GM23338 (cell line): ENCODE results near the gene MALSU1. TPM values are rescaled to one million over a fixed set of nuclear protein-coding genes. Genes with fewer than 3 reads are reported as not detected.
A peak's percentile ranks its signal among the peaks of the same experiment; 100 is the strongest.

ENCODE experiments used
- ATAC-seq: fragments of 200-7000 bp; cut with Tn5 transposase; 3 replicates; pipeline ENCODE4 v1.9.1; 2020
- DNase-seq: peaks from one replicate; pipeline ENCODE4 v3.0.0-alpha.2; 2015; ENCODE audit warnings: low spot score
- H2AFZ ChIP-seq: fragments of 200-600 bp; sonication (generic); 2 replicates; pipeline ENCODE4 v1.8.0; 2016; ENCODE audit warnings: antibody characterized with exemption, mild to moderate bottlenecking, moderate library complexity
- H3F3A ChIP-seq: fragments of 200-600 bp; sonication (generic); replicated peaks from 2 replicates; pipeline ENCODE4 v1.8.0; 2017; ENCODE audit warnings: antibody characterized with exemption, mixed run types, low read depth
- H3K27ac ChIP-seq: fragments of 200-600 bp; sonication (generic); 2 replicates; pipeline ENCODE4 v1.6.1; 2016; ENCODE audit warnings: low read depth
- H3K27me3 ChIP-seq: fragments of 200-600 bp; sonication (generic); 2 replicates; pipeline ENCODE4 v1.8.0; 2016; ENCODE audit warnings: mild to moderate bottlenecking, mixed run types, moderate library complexity; ENCODE audit not compliant: insufficient read depth
- H3K36me3 ChIP-seq: fragments of 200-600 bp; sonication (generic); 2 replicates; pipeline ENCODE4 v1.8.0; 2016; ENCODE audit warnings: mild to moderate bottlenecking; ENCODE audit not compliant: insufficient read depth
- H3K4me1 ChIP-seq: fragments of 200-600 bp; sonication (generic); 2 replicates; pipeline ENCODE4 v1.8.0; 2016; ENCODE audit warnings: mild to moderate bottlenecking, moderate library complexity; ENCODE audit not compliant: insufficient read depth
- H3K4me2 ChIP-seq: fragments of 200-600 bp; sonication (generic); 2 replicates; pipeline ENCODE4 v1.7.1; 2017; ENCODE audit warnings: mixed run types
- H3K4me3 ChIP-seq: fragments of 200-600 bp; sonication (generic); 2 replicates; pipeline ENCODE4 v1.6.1; 2016; ENCODE audit warnings: mixed run types
- H3K79me2 ChIP-seq: fragments of 200-600 bp; sonication (generic); replicated peaks from 2 replicates; pipeline ENCODE4 v1.8.0; 2017; ENCODE audit warnings: mild to moderate bottlenecking; ENCODE audit not compliant: insufficient read depth
- H3K9me2 ChIP-seq: fragments of 200-600 bp; sonication (generic); 2 replicates; pipeline ENCODE4 v1.8.0; 2017; ENCODE audit not compliant: insufficient read depth
- H4K20me1 ChIP-seq: fragments of 200-600 bp; sonication (generic); replicated peaks from 2 replicates; pipeline ENCODE4 v1.8.0; 2017; ENCODE audit warnings: mild to moderate bottlenecking; ENCODE audit not compliant: insufficient read depth
- H3K27ac Mint-ChIP-seq: 2 replicates; pipeline ENCODE4 v1.8.0; 2020; ENCODE audit warnings: inconsistent platforms, mild to moderate bottlenecking, moderate library complexity, mixed read lengths
- H3K27me3 Mint-ChIP-seq: 3 replicates; pipeline ENCODE4 v1.8.0; 2022; ENCODE audit warnings: low read depth, mild to moderate bottlenecking, moderate library complexity, mixed read lengths, inconsistent platforms; ENCODE audit not compliant: insufficient read depth, poor library complexity
- H3K36me3 Mint-ChIP-seq: 3 replicates; pipeline ENCODE4 v1.8.0; 2021; ENCODE audit warnings: low read depth, mild to moderate bottlenecking, inconsistent platforms, moderate library complexity, mixed read lengths
- H3K4me1 Mint-ChIP-seq: 3 replicates; pipeline ENCODE4 v1.8.0; 2020; ENCODE audit warnings: mild to moderate bottlenecking, inconsistent platforms, mixed read lengths
- H3K4me3 Mint-ChIP-seq: 3 replicates; pipeline ENCODE4 v1.8.0; 2021; ENCODE audit warnings: moderate library complexity, mild to moderate bottlenecking, inconsistent platforms, mixed read lengths
- H3K9me3 Mint-ChIP-seq: 3 replicates; pipeline ENCODE4 v1.8.0; 2020; ENCODE audit warnings: moderate library complexity, mild to moderate bottlenecking, inconsistent platforms, mixed read lengths
- CREB1 ChIP-seq: fragments of 250-450 bp; sonication (Bioruptor Pico); IDR thresholded peaks from 2 replicates; pipeline ENCODE4 v1.5.0; 2020; ENCODE audit warnings: low read depth, mild to moderate bottlenecking, moderate library complexity
- EZH2 ChIP-seq: fragments of 200-600 bp; sonication (generic); IDR thresholded peaks from one replicate; pipeline ENCODE4 v1.8.0; 2017; ENCODE audit warnings: antibody characterized with exemption, mild to moderate bottlenecking, low read depth; ENCODE audit not compliant: unreplicated experiment
- EZH2phosphoT487 ChIP-seq: fragments of 200-600 bp; sonication (generic); IDR thresholded peaks from one replicate; pipeline ENCODE4 v1.8.1; 2018; ENCODE audit warnings: antibody characterized with exemption; ENCODE audit not compliant: unreplicated experiment
- NANOG ChIP-seq: IDR thresholded peaks from 2 replicates; pipeline ENCODE4 v1.6.1; 2016; ENCODE audit warnings: antibody characterized with exemption, borderline replicate concordance
- POLR2AphosphoS5 ChIP-seq: IDR thresholded peaks from 2 replicates; pipeline ENCODE4 v1.6.1; 2016; ENCODE audit warnings: antibody characterized with exemption, low read depth
- STAT1 ChIP-seq: IDR thresholded peaks from one replicate; pipeline ENCODE4 v1.6.1; 2016; ENCODE audit warnings: antibody characterized with exemption; ENCODE audit not compliant: unreplicated experiment
- ZNF331 ChIP-seq: fragments of 250-450 bp; sonication (Bioruptor Pico); IDR thresholded peaks from 2 replicates; pipeline ENCODE4 v1.5.0; 2020; ENCODE audit warnings: low read depth, mild to moderate bottlenecking, moderate library complexity
- polyA plus RNA-seq: library from polyadenylated mRNA; unstranded; fragments of >200 nt; fragmentation: Nextera tagmentation; extraction: Ambion mirVana; gene quantifications from 2 replicates; pipeline ENCODE4 v1.2.1, GENCODE V29; 2016
- total RNA-seq: library from RNA; depleted of rRNA; stranded (reverse); fragments of >200 nt; shearing (Covaris generic); gene quantifications from 2 replicates; pipeline ENCODE4 v1.2.3, GENCODE V29; 2014
- TF ChIP-seq, protein P1 (sequence below): fragments of 250-450 bp; sonication (Bioruptor Pico); IDR thresholded peaks from 2 replicates; pipeline ENCODE4 v1.5.0; 2020; ENCODE audit warnings: mild to moderate bottlenecking, moderate library complexity
- TF ChIP-seq, protein P2 (sequence below): IDR thresholded peaks from 2 replicates; pipeline ENCODE4 v1.6.1; 2016; ENCODE audit warnings: antibody characterized with exemption
- TF ChIP-seq, protein P3 (sequence below): IDR thresholded peaks from one replicate; pipeline ENCODE4 v1.6.1; 2018; ENCODE audit warnings: antibody characterized with exemption; ENCODE audit not compliant: unreplicated experiment

Gene MALSU1
- total and polyA plus RNA-seq, 2 experiments from 2014 or later = 96.8 to 209 TPM

DNA sequence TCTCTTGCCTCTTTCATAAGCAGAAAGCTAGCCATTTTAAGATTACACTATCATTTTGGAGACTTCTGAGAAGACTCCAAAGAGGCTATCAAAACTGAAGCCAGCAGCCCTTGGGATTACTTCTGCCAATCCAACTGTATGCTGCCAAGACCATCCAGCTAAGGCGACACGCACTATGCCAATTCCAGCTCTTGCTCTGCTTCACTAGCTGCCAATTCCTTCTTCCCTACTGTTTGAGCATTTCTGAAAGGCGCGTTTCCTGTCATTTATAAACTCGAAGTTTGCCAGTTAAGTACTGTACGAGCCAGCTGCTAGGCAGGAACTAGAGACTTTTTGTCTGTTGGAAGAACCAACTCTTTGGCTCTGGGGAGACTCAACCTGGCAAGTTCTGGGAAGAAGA lies 36.5 kb downstream of the MALSU1 start:
- DNase-seq (no peak), ATAC-seq (no peak)
- no peaks in the 10 kb centered on the region for H3K27me3 ChIP-seq
- H3K36me3 ChIP-seq = peaks cover 56% of the 10 kb centered on the region
- no peak overlapping the region; the same call in 1 of the 2 replicates for H3K27ac ChIP-seq
- H3K4me3 ChIP-seq = no peak overlapping the region
- TF ChIP-seq POLR2AphosphoS5 (no peak), EZH2 (no peak), EZH2phosphoT487 (no peak), NANOG (no peak), ZNF331 (CRISPR knock-in tag) (no peak)
- no peak overlapping the region for H3K4me2 ChIP-seq
- H3K4me1 Mint-ChIP-seq = no peaks in the 10 kb centered on the region
- peaks cover 11% of the 10 kb centered on the region for H3F3A ChIP-seq
- H2AFZ ChIP-seq = no peak overlapping the region
- no peak overlapping the region for H3K4me3 Mint-ChIP-seq
- H3K9me3 Mint-ChIP-seq = no peaks in the 10 kb centered on the region; the same call in 2 of the 3 replicates
- H3K4me1 ChIP-seq = no peaks in the 10 kb centered on the region
- H3K27ac Mint-ChIP-seq = 0 out of 2 replicates have a peak overlapping the region, but pooled peaks have one; percentile 6
- H3K36me3 Mint-ChIP-seq = peaks cover 98% of the 10 kb centered on the region
- no peaks in the 10 kb centered on the region for H3K9me2 ChIP-seq
- H4K20me1 ChIP-seq = peaks cover 8% of the 10 kb centered on the region
- peaks cover 9% of the 10 kb centered on the region; the same call in 1 of the 2 replicates for H3K79me2 ChIP-seq
- H3K27me3 Mint-ChIP-seq = peaks cover 2% of the 10 kb centered on the region

DNA sequence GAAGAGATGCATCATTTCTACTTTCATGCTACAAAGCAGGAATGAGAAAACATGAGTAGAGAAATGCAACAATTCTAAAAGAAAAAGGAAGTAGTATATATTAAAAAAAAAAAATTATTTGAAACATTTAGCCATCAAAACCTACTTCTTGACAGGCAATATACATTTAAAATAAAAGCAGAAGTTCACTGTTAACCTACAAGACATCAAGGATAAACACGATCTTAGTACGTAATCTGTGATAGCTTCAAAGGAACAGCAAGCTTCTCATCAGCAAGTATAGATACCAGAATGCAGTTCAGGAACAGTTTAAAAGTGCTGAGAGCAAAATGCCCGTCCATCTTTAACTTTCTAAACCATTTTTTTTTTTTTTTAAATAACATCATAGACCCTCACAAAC lies 36.9 kb downstream of the MALSU1 start:
- Mint-ChIP-seq H3K36me3 (peaks cover 97% of the 10 kb centered on the region), H3K27ac (0 out of 2 replicates have a peak overlapping the region, but pooled peaks have one; percentile 6), H3K9me3 (no peaks in the 10 kb centered on the region; the same call in 2 of the 3 replicates), H3K27me3 (peaks cover 2% of the 10 kb centered on the region), H3K4me1 (no peaks in the 10 kb centered on the region), H3K4me3 (no peak overlapping the region)
- Histone ChIP-seq H3F3A (peaks cover 11% of the 10 kb centered on the region; the same call in 1 of the 2 replicates), H3K79me2 (peaks cover 5% of the 10 kb centered on the region; the same call in 1 of the 2 replicates), H4K20me1 (peaks cover 8% of the 10 kb centered on the region), H3K36me3 (peaks cover 56% of the 10 kb centered on the region), H3K4me3 (no peak overlapping the region), H3K9me2 (no peaks in the 10 kb centered on the region), H3K4me1 (no peaks in the 10 kb centered on the region), H3K27ac (no peak overlapping the region), H3K27me3 (no peaks in the 10 kb centered on the region), H3K4me2 (no peak overlapping the region), H2AFZ (no peak overlapping the region)
- DNase-seq (no peak), ATAC-seq (no peak)
- TF ChIP-seq CREB1 (no peak), EZH2phosphoT487 (no peak), STAT1 (no peak), NANOG (no peak)
- TF ChIP-seq, protein P1, sequence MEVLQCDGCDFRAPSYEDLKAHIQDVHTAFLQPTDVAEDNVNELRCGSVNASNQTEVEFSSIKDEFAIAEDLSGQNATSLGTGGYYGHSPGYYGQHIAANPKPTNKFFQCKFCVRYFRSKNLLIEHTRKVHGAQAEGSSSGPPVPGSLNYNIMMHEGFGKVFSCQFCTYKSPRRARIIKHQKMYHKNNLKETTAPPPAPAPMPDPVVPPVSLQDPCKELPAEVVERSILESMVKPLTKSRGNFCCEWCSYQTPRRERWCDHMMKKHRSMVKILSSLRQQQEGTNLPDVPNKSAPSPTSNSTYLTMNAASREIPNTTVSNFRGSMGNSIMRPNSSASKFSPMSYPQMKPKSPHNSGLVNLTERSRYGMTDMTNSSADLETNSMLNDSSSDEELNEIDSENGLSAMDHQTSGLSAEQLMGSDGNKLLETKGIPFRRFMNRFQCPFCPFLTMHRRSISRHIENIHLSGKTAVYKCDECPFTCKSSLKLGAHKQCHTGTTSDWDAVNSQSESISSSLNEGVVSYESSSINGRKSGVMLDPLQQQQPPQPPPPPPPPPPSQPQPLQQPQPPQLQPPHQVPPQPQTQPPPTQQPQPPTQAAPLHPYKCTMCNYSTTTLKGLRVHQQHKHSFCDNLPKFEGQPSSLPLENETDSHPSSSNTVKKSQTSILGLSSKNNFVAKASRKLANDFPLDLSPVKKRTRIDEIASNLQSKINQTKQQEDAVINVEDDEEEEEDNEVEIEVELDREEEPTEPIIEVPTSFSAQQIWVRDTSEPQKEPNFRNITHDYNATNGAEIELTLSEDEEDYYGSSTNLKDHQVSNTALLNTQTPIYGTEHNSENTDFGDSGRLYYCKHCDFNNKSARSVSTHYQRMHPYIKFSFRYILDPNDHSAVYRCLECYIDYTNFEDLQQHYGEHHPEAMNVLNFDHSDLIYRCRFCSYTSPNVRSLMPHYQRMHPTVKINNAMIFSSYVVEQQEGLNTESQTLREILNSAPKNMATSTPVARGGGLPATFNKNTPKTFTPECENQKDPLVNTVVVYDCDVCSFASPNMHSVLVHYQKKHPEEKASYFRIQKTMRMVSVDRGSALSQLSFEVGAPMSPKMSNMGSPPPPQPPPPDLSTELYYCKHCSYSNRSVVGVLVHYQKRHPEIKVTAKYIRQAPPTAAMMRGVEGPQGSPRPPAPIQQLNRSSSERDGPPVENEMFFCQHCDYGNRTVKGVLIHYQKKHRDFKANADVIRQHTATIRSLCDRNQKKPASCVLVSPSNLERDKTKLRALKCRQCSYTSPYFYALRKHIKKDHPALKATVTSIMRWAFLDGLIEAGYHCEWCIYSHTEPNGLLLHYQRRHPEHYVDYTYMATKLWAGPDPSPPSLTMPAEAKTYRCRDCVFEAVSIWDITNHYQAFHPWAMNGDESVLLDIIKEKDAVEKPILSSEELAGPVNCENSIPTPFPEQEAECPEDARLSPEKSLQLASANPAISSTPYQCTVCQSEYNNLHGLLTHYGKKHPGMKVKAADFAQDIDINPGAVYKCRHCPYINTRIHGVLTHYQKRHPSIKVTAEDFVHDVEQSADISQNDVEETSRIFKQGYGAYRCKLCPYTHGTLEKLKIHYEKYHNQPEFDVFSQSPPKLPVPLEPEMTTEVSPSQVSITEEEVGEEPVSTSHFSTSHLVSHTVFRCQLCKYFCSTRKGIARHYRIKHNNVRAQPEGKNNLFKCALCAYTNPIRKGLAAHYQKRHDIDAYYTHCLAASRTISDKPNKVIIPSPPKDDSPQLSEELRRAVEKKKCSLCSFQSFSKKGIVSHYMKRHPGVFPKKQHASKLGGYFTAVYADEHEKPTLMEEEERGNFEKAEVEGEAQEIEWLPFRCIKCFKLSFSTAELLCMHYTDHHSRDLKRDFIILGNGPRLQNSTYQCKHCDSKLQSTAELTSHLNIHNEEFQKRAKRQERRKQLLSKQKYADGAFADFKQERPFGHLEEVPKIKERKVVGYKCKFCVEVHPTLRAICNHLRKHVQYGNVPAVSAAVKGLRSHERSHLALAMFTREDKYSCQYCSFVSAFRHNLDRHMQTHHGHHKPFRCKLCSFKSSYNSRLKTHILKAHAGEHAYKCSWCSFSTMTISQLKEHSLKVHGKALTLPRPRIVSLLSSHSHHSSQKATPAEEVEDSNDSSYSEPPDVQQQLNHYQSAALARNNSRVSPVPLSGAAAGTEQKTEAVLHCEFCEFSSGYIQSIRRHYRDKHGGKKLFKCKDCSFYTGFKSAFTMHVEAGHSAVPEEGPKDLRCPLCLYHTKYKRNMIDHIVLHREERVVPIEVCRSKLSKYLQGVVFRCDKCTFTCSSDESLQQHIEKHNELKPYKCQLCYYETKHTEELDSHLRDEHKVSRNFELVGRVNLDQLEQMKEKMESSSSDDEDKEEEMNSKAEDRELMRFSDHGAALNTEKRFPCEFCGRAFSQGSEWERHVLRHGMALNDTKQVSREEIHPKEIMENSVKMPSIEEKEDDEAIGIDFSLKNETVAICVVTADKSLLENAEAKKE = no peak
- TF ChIP-seq, protein P2, sequence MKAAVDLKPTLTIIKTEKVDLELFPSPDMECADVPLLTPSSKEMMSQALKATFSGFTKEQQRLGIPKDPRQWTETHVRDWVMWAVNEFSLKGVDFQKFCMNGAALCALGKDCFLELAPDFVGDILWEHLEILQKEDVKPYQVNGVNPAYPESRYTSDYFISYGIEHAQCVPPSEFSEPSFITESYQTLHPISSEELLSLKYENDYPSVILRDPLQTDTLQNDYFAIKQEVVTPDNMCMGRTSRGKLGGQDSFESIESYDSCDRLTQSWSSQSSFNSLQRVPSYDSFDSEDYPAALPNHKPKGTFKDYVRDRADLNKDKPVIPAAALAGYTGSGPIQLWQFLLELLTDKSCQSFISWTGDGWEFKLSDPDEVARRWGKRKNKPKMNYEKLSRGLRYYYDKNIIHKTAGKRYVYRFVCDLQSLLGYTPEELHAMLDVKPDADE = no peak
- TF ChIP-seq, protein P3, sequence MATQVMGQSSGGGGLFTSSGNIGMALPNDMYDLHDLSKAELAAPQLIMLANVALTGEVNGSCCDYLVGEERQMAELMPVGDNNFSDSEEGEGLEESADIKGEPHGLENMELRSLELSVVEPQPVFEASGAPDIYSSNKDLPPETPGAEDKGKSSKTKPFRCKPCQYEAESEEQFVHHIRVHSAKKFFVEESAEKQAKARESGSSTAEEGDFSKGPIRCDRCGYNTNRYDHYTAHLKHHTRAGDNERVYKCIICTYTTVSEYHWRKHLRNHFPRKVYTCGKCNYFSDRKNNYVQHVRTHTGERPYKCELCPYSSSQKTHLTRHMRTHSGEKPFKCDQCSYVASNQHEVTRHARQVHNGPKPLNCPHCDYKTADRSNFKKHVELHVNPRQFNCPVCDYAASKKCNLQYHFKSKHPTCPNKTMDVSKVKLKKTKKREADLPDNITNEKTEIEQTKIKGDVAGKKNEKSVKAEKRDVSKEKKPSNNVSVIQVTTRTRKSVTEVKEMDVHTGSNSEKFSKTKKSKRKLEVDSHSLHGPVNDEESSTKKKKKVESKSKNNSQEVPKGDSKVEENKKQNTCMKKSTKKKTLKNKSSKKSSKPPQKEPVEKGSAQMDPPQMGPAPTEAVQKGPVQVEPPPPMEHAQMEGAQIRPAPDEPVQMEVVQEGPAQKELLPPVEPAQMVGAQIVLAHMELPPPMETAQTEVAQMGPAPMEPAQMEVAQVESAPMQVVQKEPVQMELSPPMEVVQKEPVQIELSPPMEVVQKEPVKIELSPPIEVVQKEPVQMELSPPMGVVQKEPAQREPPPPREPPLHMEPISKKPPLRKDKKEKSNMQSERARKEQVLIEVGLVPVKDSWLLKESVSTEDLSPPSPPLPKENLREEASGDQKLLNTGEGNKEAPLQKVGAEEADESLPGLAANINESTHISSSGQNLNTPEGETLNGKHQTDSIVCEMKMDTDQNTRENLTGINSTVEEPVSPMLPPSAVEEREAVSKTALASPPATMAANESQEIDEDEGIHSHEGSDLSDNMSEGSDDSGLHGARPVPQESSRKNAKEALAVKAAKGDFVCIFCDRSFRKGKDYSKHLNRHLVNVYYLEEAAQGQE = no peak
